DMS79 treated with DMSO at 0.1 percent for 48 hours (cell line): Measurements from ENCODE around the gene FOXL2NB.

Experiments used
- DNase-seq: peaks from one replicate; lab custom pipeline; 2025; lab: John Stamatoyannopoulos, UW

Gene FOXL2NB

DNA sequence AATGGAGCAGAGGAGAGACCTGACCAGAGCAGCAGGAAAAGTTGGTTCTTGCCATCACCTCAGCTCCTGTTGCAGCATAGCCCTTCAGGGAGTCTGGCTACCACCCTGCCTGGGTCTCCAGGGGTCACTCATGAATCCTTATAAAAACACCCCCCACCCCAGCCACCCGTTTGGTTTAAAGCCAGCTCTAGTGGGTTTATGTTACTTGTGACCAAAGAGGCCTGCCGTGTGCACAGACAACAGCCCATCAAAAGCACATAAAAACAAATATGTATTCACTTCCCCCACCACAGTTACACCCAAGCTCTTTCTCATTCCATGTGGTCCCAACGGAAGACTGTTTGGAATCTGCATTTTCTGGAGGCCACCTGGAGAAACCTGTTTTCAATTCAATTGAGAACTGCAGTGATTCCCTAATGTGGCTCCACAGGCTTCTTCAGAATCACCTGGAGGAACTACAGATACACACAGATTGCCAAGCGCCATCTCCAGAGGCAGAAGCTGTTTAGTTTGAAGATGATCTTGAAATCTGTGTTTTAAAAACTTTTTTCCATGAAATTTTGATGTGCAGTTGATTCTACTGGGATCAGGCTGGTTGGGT is 13.8 kb upstream of the FOXL2NB start:
- DNase-seq: no peak

- no peak for DNase-seq
These were observed 12.9 kb upstream of the FOXL2NB start for GRCh38 chr3:138933981-138934691.

DNA sequence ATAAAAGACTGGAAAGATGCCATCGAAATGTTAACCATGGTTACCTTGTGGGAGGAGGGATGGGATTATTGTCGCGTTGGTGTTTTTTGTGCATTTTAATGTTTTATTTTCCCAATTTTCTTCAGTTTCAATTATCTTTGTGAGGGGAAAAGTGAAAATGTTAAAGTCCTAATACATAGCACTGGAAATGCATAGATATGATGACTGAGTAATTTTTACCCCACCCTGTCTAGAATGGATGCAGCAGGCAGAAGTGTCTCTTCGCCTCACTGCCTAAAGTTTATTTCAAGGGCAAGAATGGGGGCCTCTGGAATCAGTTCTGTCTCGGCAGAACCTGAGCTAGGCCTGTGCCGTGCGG is 11.5 kb upstream of the FOXL2NB start:
- no peak for DNase-seq

- DNase-seq: peak; percentile 42
These were observed 10.9 kb upstream of the FOXL2NB start for GRCh38 chr3:138935863-138936740.

DNA sequence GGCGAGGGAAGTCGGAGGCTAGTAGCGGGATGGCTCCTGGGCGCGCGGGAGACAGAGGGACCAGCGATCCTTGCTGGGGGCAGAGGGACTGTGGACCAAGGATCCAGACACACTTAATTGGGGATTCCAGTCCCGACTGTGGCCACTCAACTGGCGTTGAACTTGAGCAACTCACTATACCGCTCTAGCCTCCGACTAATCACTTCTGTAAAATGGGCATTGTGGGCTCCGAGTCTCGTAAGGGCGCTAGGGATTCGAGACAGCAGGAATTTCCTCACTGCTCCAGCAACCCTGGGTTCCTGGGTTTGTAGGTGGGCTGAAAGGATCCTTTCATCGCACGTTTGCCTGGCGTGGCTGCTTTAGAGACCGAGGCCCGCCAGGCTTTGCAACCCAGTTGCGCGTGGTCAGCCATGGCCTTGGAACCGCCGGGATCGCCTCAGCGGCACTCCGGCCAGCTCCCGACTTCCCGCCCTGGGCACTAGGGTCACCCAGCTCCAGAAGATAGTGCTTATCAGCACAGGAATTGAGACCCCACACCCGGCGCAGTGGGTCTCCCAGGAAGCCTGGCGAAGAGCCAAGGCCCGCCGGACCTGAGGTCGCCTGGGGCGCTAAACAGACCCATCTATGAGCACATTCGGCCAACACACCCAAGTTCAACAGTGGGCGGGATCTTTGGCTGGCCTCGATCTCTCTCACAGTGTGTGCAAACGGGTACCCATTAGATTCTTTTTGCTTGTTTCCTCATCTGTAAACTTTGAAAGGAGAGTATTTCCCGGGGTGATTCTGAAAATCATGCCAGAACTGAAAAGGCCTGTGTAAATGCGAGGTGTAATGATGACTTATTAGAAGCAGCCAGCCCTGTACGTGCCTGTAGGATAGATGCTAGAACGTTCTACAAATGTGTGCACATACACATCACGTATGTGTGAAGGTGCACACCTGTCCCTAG is 10.0 kb upstream of the FOXL2NB start:
- DNase-seq: no peak

GRCh38 chr3:138937690-138938055 is 9.3 kb upstream of the FOXL2NB start:
- no peak for DNase-seq

DNA sequence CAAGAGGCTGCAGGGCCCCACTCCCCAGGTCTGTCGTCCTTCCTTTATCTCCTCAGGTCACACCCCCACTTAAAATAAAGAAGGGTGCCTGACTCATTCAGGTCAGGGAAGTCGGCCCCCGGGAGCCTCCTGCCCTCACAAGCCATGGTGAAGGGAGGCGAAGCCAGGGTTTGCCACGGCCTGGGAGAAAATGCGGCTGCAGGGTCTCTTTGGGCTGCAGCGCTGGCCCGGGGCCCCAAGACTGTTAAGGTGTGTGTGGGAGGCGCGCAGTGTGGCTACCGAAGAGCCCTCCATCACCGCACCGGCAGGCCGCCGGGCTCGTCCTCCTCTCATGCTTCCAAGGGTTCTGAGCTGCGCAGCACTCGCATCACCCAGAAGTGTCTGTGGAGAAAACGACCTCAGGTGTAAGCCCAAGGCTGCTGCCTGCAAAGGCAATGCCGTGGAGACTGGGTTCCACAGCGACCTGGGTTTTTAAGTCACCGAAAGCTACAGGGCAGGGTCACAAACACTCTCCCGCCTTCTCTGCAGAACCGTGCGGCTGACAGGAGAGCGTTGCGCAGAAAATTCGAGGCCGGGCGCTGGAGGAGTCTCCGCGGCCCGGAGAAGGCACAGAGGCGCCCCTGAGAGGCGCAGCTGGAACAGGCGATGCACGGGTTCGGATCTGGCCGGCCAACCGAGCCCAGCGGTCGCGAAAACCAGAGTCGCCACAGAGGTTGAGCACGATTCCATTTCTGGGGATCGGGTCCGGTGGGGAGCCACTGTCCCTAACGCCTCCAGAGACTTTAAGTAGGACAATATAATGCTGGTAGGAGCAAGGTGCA is 8.8 kb upstream of the FOXL2NB start:
- peak; percentile 40 for DNase-seq

GRCh38 chr3:138938877-138939560 is 8.0 kb upstream of the FOXL2NB start:
- DNase-seq: no peak

GRCh38 chr3:138939561-138940241 is 7.3 kb upstream of the FOXL2NB start:
- DNase-seq: no peak

GRCh38 chr3:138940446-138940845 is 6.6 kb upstream of the FOXL2NB start:
- no peak for DNase-seq

DNA sequence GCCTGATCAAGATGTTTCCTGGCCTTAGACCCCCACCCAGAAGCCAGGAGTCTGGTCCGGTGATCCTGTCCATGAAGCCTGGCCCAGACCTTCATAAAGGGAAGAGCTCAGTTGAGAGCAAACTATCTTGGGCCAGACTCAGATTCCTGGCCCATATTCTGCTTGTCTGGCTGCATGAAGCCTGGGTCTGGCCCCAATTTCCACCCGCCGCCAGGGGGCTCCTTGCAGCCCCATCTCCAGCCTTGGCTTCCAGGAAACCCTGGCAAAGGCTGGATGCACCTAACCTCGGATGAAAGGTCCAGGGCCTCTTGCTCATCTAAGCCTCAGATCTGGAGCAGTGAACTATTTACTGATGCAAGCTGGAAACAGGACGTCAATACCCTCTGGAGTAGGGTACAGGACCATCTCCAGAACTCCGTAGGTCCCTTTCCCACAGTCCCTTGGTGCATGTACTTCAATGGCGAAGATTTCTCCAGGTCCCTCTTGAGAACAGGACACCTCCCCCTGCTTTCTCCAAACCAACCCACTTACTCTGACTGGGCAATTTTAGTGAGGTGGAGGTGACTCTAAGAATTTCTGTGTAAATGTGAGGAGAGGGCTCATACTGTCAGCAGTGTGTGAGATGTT is 5.6 kb upstream of the FOXL2NB start:
- DNase-seq: no peak

GRCh38 chr3:138942271-138942670 is 4.7 kb upstream of the FOXL2NB start:
- no peak for DNase-seq

DNA sequence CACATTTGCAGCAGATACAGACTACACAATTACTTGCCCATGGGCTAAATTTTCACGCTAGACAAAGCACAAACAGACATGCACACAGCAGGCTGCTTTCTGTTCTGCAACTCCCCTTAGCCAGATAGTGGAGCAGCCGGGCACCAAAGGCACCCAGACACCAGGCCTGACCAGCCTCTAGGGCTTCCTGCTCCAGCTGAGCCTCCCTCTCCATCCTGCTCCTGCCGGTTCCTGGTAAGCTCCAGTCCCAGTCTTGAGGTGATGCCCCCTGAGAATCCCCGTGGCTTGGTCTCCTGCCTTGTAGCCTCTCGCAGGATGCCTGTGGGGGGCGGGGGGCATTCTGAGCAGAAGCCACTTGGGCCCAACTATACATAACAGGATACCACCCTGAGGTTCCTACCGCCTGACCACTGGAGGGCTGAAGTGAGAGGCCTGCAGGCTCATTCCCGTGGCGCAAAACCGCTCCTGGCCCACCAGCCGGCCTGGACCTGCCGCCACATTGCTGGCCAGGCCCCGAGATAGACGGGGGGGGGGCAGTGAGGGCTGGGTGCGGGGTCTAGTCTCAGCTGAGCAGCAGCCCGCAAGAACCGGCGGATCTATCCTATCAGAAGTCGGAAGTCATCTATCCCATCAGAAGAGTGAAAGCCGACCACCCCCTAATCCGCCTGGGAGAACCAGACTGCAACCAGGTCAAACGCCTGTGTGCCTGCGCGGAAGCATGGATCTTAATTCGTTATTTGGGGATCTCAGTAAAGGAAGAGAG is 4.0 kb upstream of the FOXL2NB start:
- DNase-seq: no peak

GRCh38 chr3:138943724-138944653 is 3.0 kb upstream of the FOXL2NB start:
- DNase-seq: no peak

DNA sequence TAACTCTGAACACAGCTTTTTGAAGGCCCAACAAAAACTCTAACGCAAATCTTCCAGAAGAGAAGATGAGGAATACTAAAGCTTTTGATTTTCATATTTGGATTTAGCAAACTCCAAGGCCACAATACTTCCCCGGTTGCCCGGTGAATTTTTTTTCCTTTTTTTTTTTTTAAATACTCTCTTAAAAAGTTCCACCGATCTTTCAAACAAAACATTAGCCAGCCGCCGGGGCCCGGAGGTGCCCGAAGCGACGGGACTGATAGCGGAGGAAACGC is 2.4 kb upstream of the FOXL2NB start:
- DNase-seq: no peak

DNA sequence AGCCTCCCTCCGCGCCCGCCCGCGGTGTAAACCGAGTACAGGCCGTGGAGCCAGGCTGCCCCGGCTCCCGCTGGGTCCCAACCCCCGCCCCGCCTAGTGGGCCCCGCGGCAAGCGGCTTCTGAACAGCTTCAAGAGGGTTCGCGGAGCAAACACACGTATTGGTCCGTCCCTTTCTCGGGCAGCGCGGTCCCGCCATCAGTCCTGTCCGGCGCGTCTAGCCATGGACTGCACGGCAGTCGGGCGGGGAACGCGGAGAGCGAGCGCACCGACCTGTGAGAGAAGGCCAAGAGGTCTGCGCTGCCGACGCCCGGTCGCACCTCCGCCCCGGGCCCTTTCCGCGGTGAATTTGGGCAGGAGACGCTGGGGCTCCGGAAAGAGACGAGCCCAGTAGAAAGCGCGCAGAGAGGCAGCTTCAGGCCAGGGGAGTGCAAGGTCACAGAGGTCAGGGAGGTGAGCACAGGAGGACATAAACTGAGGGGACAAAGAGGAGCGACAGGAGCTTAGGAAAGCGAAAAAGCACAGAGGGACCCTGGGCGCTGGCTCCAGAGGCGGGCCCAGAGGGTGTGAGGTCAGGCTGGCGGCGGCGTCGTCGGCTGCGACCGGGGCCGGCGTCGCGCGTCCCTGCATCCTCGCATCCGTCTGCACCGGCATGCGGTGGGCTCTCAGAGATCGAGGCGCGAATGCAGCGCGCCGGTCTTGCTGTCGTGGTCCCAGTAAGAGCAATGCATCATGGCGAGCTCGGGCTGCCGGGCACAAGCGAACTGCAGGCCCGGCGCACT is 1.9 kb upstream of the FOXL2NB start:
- DNase-seq: peak; percentile 51
